K562 (cell line): ENCODE results near the gene SPDYE3. TPM values are rescaled to one million over a fixed set of nuclear protein-coding genes. Genes with fewer than 3 reads are reported as not detected.
"Not testable (repeated sequence)": the region's sequence is repeated elsewhere in the genome, so short reads cannot be mapped to it uniquely, and the experiment has no call there.

Experiments used
- ATAC-seq: fragments of 200-7000 bp; cut with Tn5 transposase; 3 replicates; pipeline ENCODE4 v1.9.1; 2020; ENCODE audit warnings: moderate library complexity
- BruUV-seq: library from RNA; stranded (reverse); fragments of 400-500 nt; replicated peaks from 2 replicates; lab custom pipeline; 2021; lab: Mats Ljungman, UMichigan
- CTCF ChIA-PET: fragments of 300-600 bp; formaldehyde crosslinking; extraction: SDS; loops from one replicate; lab custom pipeline; 2021; ENCODE audit warnings: low intra/inter-chr PET ratio; lab: Yijun Ruan, JAX
- POLR2A ChIA-PET: fragments of 300-600, 350-650 bp; sonication (Branson Sonifier 250); formaldehyde crosslinking; extraction: SDS; loops from one replicate; lab custom pipeline; 2021; ENCODE audit warnings: antibody characterized with exemption, inconsistent platforms; lab: Yijun Ruan, JAX
- DNase-seq, 4 experiments: peaks; one replicate each; pipeline versions ENCODE4 v3.0.0 to v3.0.0-alpha.2; 2011 to 2018; ENCODE audit warnings: low spot score in 3 of 4, mixed read lengths in 3 of 4; ENCODE audit errors: extremely low read depth in 1 of 4
- FAIRE-seq: peaks from 2 replicates; lab custom pipeline; 2011; peaks lifted over from hg19 to GRCh38; lab: Jason Lieb, UNC
- H2AFZ ChIP-seq: 2 replicates; pipeline ENCODE4 v1.6.0; 2011; ENCODE audit warnings: low read depth, low read length, control low read depth, inconsistent platforms
- H3K27ac ChIP-seq: fragments of 200-600 bp; 3 replicates; pipeline ENCODE4 v1.8.0; 2011; ENCODE audit warnings: low read depth, mild to moderate bottlenecking, control low read depth, inconsistent platforms, low read length, moderate library complexity, mixed read lengths; ENCODE audit errors: extremely low read depth
- H3K27me3 ChIP-seq, 2 experiments: fragments of 300-600 bp in 1 of 2; 2 replicates in 1 of 2; 3 replicates in 1 of 2; pipeline versions ENCODE4 v1.6.0 to v1.8.0; 2011; ENCODE audit warnings: inconsistent platforms in 2 of 2, low read length in 2 of 2, mild to moderate bottlenecking in 1 of 2, mixed read lengths in 1 of 2, moderate library complexity in 1 of 2; ENCODE audit not compliant: control insufficient read depth in 2 of 2, insufficient read depth in 2 of 2
- H3K36me3 ChIP-seq: fragments of 300-600 bp; 3 replicates; pipeline ENCODE4 v1.8.0; 2011; ENCODE audit warnings: mild to moderate bottlenecking, low read length, inconsistent platforms; ENCODE audit not compliant: control insufficient read depth, insufficient read depth
- H3K4me1 ChIP-seq, 2 experiments: fragments of 200-600 bp in 1 of 2; replicated peaks in 1 of 2; 2 replicates in 1 of 2; 3 replicates in 1 of 2; pipeline versions ENCODE4 v1.5.1 to v1.8.0; 2011; ENCODE audit warnings: inconsistent platforms in 2 of 2, low read length in 2 of 2, mild to moderate bottlenecking in 1 of 2, mixed read lengths in 1 of 2, moderate library complexity in 1 of 2; ENCODE audit not compliant: control insufficient read depth in 2 of 2, insufficient read depth in 2 of 2
- H3K4me2 ChIP-seq: 2 replicates; pipeline ENCODE4 v1.6.1; 2011; ENCODE audit warnings: low read length, control low read depth, inconsistent platforms, mixed read lengths; ENCODE audit not compliant: insufficient read depth
- H3K4me3 ChIP-seq: fragments of 200-600 bp; sonication (generic), shearing (Covaris generic); 2 replicates; pipeline ENCODE4 v1.5.1; 2016; ENCODE audit warnings: control low read depth, inconsistent platforms
- H3K79me2 ChIP-seq: fragments of 200-600 bp; 3 replicates; pipeline ENCODE4 v1.8.0; 2011; ENCODE audit warnings: low read length, inconsistent platforms; ENCODE audit not compliant: control insufficient read depth, insufficient read depth
- H3K9ac ChIP-seq, 2 experiments: 2 replicates each; pipeline versions ENCODE4 v1.6.0 to v1.6.1; 2011; ENCODE audit warnings: low read depth in 2 of 2, low read length in 2 of 2, control low read depth in 1 of 2, inconsistent platforms in 1 of 2, mild to moderate bottlenecking in 1 of 2, mixed read lengths in 1 of 2; ENCODE audit not compliant: insufficient read depth in 1 of 2
- H3K9me1 ChIP-seq: one replicate; pipeline ENCODE4 v1.6.0; 2011; ENCODE audit warnings: inconsistent platforms, mild to moderate bottlenecking, low read length, moderate library complexity; ENCODE audit not compliant: control insufficient read depth, insufficient read depth
- H3K9me3 ChIP-seq: replicated peaks from 2 replicates; pipeline ENCODE4 v1.5.1; 2011; ENCODE audit warnings: low read depth, low read length, inconsistent platforms; ENCODE audit not compliant: control insufficient read depth, insufficient read depth
- H4K20me1 ChIP-seq: replicated peaks from 2 replicates; pipeline ENCODE4 v1.6.1; 2011; ENCODE audit warnings: low read length, inconsistent platforms, mixed read lengths; ENCODE audit not compliant: control insufficient read depth, insufficient read depth
- FOSL1 ChIP-seq: fragments of 200-800 bp; sonication (Bioruptor generic); conservative IDR thresholded peaks from 2 replicates; pipeline ENCODE4 v1.6.1; 2016; ENCODE audit warnings: missing genetic modification characterization, missing compliant biosample characterization
- WGBS: fragments of 100-300 bp; shearing (Covaris generic); methylation state at CpG from one replicate; pipeline ENCODE4 v1.1.6; 2016; ENCODE audit warnings: low coverage, mixed read lengths; ENCODE audit not compliant: insufficient coverage; ENCODE audit errors: missing lambda C conversion rate; 5-methylcytosine and 5-hydroxymethylcytosine counted together
- in situ Hi-C: fragments of 300-500 bp; cut with MboI; formaldehyde crosslinking; loops from 4 replicates; pipeline ENCODE4 v1.15.0; 2018; ENCODE audit warnings: inconsistent platforms, mixed read lengths
- intact Hi-C: fragments of 100-400 bp; cut with micrococcal nuclease; formaldehyde crosslinking; loops from 2 replicates; pipeline ENCODE4 v1.14.2; 2022
- polyA plus RNA-seq, 8 experiments: library from polyadenylated mRNA; depleted of rRNA in 4 of 8; stranded (reverse) in 5 of 8; unstranded in 3 of 8; fragments of >200 nt; fragmentation: Nextera tagmentation in 2 of 8; fragmentation: Illumina TruSeq in 1 of 8; extraction: Ambion mirVana in 2 of 8; extraction: Trizol in 1 of 8; gene quantifications; 2 replicates each; pipeline versions ENCODE4 v1.2.1 to v1.2.3, GENCODE V29; 2011 to 2014; ENCODE audit warnings: inconsistent platforms in 1 of 8, missing spikeins in 1 of 8
- total RNA-seq, 7 experiments: library from RNA; depleted of rRNA in 6 of 7; stranded (reverse); fragments of >200 nt in 6 of 7; fragmentation: Illumina TruSeq in 2 of 7; extraction: Trizol in 2 of 7; gene quantifications; 2 replicates each; pipeline versions ENCODE4 v1.2.1 to v1.2.3, GENCODE V29; 2011 to 2021; ENCODE audit warnings: low replicate concordance in 1 of 7
- TF ChIP-seq, protein P1 (sequence below), 2 experiments: fragments of 450-650 bp; formaldehyde crosslinking in 1 of 2; IDR thresholded peaks; 2 replicates each; pipeline versions ENCODE4 v1.4.0 to v1.6.1; 2014 to 2020; ENCODE audit warnings: mild to moderate bottlenecking in 2 of 2, borderline replicate concordance in 1 of 2, low read depth in 1 of 2

Gene SPDYE3
- total and polyA plus RNA-seq, 9 of the 15 experiments (the other 6 are each of a cell fraction or from before 2014, with no cell fraction given), result 0.04 to 3.3 (median 1.2) TPM; not detected in 6

DNA sequence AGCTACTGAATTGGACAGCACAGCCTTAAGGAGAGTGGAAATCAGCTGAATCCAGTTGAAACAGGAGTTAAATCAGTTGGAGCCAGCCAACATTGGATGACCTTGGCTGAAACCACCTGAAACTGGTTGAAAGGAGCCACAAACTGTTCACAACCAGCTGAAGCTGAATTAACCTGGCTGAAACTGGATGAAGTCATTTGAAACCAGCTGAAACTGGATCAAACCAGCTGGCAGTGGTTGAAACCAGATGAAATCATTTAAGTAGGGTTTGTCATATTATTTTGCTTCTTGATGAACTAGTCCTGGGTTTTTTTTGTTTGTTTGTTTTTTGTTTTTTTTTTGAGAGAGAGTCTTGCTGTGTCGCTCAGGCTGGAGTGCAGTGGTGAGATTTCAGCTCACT is 15.3 kb upstream of the SPDYE3 start (continued):
- TF ChIP-seq, protein P1, sequence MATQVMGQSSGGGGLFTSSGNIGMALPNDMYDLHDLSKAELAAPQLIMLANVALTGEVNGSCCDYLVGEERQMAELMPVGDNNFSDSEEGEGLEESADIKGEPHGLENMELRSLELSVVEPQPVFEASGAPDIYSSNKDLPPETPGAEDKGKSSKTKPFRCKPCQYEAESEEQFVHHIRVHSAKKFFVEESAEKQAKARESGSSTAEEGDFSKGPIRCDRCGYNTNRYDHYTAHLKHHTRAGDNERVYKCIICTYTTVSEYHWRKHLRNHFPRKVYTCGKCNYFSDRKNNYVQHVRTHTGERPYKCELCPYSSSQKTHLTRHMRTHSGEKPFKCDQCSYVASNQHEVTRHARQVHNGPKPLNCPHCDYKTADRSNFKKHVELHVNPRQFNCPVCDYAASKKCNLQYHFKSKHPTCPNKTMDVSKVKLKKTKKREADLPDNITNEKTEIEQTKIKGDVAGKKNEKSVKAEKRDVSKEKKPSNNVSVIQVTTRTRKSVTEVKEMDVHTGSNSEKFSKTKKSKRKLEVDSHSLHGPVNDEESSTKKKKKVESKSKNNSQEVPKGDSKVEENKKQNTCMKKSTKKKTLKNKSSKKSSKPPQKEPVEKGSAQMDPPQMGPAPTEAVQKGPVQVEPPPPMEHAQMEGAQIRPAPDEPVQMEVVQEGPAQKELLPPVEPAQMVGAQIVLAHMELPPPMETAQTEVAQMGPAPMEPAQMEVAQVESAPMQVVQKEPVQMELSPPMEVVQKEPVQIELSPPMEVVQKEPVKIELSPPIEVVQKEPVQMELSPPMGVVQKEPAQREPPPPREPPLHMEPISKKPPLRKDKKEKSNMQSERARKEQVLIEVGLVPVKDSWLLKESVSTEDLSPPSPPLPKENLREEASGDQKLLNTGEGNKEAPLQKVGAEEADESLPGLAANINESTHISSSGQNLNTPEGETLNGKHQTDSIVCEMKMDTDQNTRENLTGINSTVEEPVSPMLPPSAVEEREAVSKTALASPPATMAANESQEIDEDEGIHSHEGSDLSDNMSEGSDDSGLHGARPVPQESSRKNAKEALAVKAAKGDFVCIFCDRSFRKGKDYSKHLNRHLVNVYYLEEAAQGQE (IDR thresholded peaks at IDR 0.05; ENCODE audit: borderline replicate concordance), result peak; percentile 97
- TF ChIP-seq, protein P1 (CRISPR knock-in tag; IDR thresholded peaks at IDR 0.05; ENCODE audit: low read depth), result not testable (repeated sequence)

DNA sequence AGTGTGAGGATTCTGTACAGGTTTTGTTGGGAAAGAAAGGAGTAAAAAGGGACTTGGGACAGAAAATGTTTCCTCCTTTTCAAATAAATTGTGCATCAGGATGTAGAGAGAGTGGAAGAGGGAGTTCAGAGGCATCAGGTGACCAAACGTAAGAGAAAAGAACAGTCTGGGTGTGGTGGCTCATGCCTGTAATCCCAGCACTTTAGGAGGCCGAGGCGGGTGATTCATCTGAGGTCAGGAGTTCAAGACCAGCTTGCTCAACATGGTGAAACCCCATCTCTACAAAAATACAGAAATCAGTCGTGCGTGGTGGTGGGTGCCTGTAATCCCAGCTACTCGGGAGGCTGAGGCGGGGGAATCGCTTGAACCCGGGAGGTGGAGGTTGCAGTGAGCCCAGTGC is 12.2 kb upstream of the SPDYE3 start:
- BruUV-seq, H3K9me1 ChIP-seq, in situ Hi-C loops, H4K20me1 ChIP-seq, H3K9ac ChIP-seq, H3K4me1 ChIP-seq, POLR2A ChIA-PET, intact Hi-C loops, CTCF ChIA-PET, H3K27me3 ChIP-seq, FAIRE-seq, H3K27ac ChIP-seq, H3K4me3 ChIP-seq, H3K4me2 ChIP-seq, H2AFZ ChIP-seq, H3K36me3 ChIP-seq, H3K79me2 ChIP-seq, H3K9me3 ChIP-seq: not testable (repeated sequence)
- ATAC-seq (peak; percentile 33; the same call in 2 of the 3 replicates), DNase-seq (peak in 1 of 4 experiments; percentile 47)
- 0 out of 2 replicates have a peak, but pooled peaks have one; percentile 16 for TF ChIP-seq FOSL1 (tag)
- 40% methylated on average over 8 of the region's 9 CpGs for WGBS
